HepG2 (cell line): Measurements from ENCODE around the gene SEMA3G. TPM values are rescaled to one million over a fixed set of nuclear protein-coding genes. Genes with fewer than 3 reads are reported as not detected.

Source experiments
- ATAC-seq: fragments of 200-7000 bp; cut with Tn5 transposase; 3 replicates; pipeline ENCODE4 v1.9.1; 2020; ENCODE audit warnings: mild to moderate bottlenecking, moderate library complexity
- BruUV-seq: library from RNA; stranded (reverse); fragments of 400-500 nt; replicated peaks from 2 replicates; lab custom pipeline; 2021; lab: Mats Ljungman, UMichigan
- CTCF ChIA-PET: fragments of 300-600 bp; formaldehyde crosslinking; extraction: SDS; loops from one replicate; lab custom pipeline; 2021; ENCODE audit warnings: low total read pairs, inconsistent platforms, low intra/inter-chr PET ratio; lab: Yijun Ruan, JAX
- POLR2A ChIA-PET: fragments of 350-600 bp; sonication (Branson Sonifier 250); formaldehyde crosslinking; loops from one replicate; lab custom pipeline; 2020; ENCODE audit warnings: antibody characterized with exemption, inconsistent platforms; lab: Yijun Ruan, JAX
- DNase-seq: peaks from one replicate; pipeline ENCODE4 v3.0.0-alpha.2; 2015; ENCODE audit warnings: low spot score
- FAIRE-seq: peaks from 3 replicates; lab custom pipeline; 2011; peaks lifted over from hg19 to GRCh38; lab: Jason Lieb, UNC
- H2AFZ ChIP-seq: one replicate; pipeline ENCODE4 v1.6.1; 2011; ENCODE audit warnings: low read length, inconsistent platforms
- H3K27ac ChIP-seq: fragments of 300-600 bp; 3 replicates; pipeline ENCODE4 v1.8.0; 2011; ENCODE audit warnings: mixed run types, mild to moderate bottlenecking, mixed read lengths, low read length, inconsistent platforms; ENCODE audit not compliant: insufficient read depth; ENCODE audit errors: extremely low read length
- H3K27me3 ChIP-seq, 2 experiments: fragments of 200-600 bp in 1 of 2; 2 replicates in 1 of 2; 3 replicates in 1 of 2; pipeline versions ENCODE4 v1.6.0 to v1.8.0; 2011; ENCODE audit warnings: low read length in 2 of 2, mild to moderate bottlenecking in 2 of 2, moderate library complexity in 2 of 2, inconsistent platforms in 1 of 2; ENCODE audit not compliant: insufficient read depth in 2 of 2, control insufficient read depth in 1 of 2
- H3K36me3 ChIP-seq, 2 experiments: fragments of 200-600 bp in 1 of 2; replicated peaks in 1 of 2; 2 replicates in 1 of 2; 3 replicates in 1 of 2; pipeline versions ENCODE4 v1.5.1 to v1.8.0; 2011; ENCODE audit warnings: low read length in 2 of 2, inconsistent platforms in 1 of 2; ENCODE audit not compliant: insufficient read depth in 2 of 2, control insufficient read depth in 1 of 2
- H3K4me1 ChIP-seq: 2 replicates; pipeline ENCODE4 v1.5.1; 2012; ENCODE audit warnings: low read length, inconsistent platforms; ENCODE audit not compliant: insufficient read depth
- H3K4me2 ChIP-seq: 2 replicates; pipeline ENCODE4 v1.6.0; 2011; ENCODE audit warnings: low read depth, low read length, inconsistent platforms
- H3K4me3 ChIP-seq, 3 experiments: fragments of 200-600 bp in 1 of 3; sonication (generic), shearing (Covaris generic) in 1 of 3; replicated peaks in 1 of 3; 2 replicates each; pipeline ENCODE4 v1.5.1; 2011 to 2016; ENCODE audit warnings: low read length in 3 of 3, inconsistent platforms in 2 of 3, low read depth in 2 of 3, mild to moderate bottlenecking in 2 of 3, control low read depth in 1 of 3, mixed read lengths in 1 of 3; ENCODE audit not compliant: insufficient read depth in 1 of 3
- H3K79me2 ChIP-seq: one replicate; pipeline ENCODE4 v1.6.1; 2011; ENCODE audit warnings: low read length, inconsistent platforms; ENCODE audit not compliant: insufficient read depth
- H3K9ac ChIP-seq: 2 replicates; pipeline ENCODE4 v1.6.0; 2011; ENCODE audit warnings: mild to moderate bottlenecking, low read depth, low read length, inconsistent platforms; ENCODE audit not compliant: insufficient read depth
- H3K9me3 ChIP-seq: 2 replicates; pipeline ENCODE4 v1.5.1; 2012; ENCODE audit warnings: mild to moderate bottlenecking, low read length
- H4K20me1 ChIP-seq: 2 replicates; pipeline ENCODE4 v1.6.0; 2011; ENCODE audit warnings: inconsistent platforms, mild to moderate bottlenecking, low read length, moderate library complexity; ENCODE audit not compliant: insufficient read depth
- ATF3 ChIP-seq: sonication (generic); formaldehyde crosslinking; IDR thresholded peaks from 2 replicates; pipeline ENCODE4 v1.4.0; 2020; ENCODE audit warnings: missing genetic modification reagents
- CHCHD3 ChIP-seq: sonication (generic); formaldehyde crosslinking; IDR thresholded peaks from 2 replicates; pipeline ENCODE4 v1.8.0; 2022; ENCODE audit warnings: mild to moderate bottlenecking, missing genetic modification reagents, moderate library complexity
- FOXP1 ChIP-seq, 2 experiments: fragments of 450-650 bp in 1 of 2; IDR thresholded peaks; 2 replicates each; pipeline ENCODE4 v1.6.1; 2017 to 2018; ENCODE audit warnings: antibody characterized with exemption in 1 of 2
- HCFC1 ChIP-seq: fragments of 150-350 bp; IDR thresholded peaks from 2 replicates; pipeline ENCODE4 v1.6.1; 2014; ENCODE audit warnings: low read depth, low read length
- HNF1A ChIP-seq, 2 experiments: sonication (generic) in 1 of 2; formaldehyde crosslinking in 1 of 2; IDR thresholded peaks; 2 replicates each; pipeline versions ENCODE4 v1.4.0 to v1.6.1; 2016 to 2020; ENCODE audit warnings: borderline replicate concordance in 1 of 2, low read depth in 1 of 2, mild to moderate bottlenecking in 1 of 2, missing genetic modification reagents in 1 of 2
- KDM2A ChIP-seq: sonication (generic); formaldehyde crosslinking; IDR thresholded peaks from 2 replicates; pipeline ENCODE4 v1.4.0; 2020; ENCODE audit warnings: low read depth, missing genetic modification reagents, borderline replicate concordance
- RAD21 ChIP-seq: fragments of 450-650 bp; formaldehyde crosslinking; IDR thresholded peaks from 2 replicates; pipeline ENCODE4 v1.5.0; 2020; ENCODE audit warnings: mild to moderate bottlenecking
- SRSF1 ChIP-seq: fragments of 200-400 bp; formaldehyde crosslinking; optimal IDR thresholded peaks from 2 replicates; pipeline ENCODE3; 2017; ENCODE audit warnings: mild to moderate bottlenecking, low read depth, low read length, moderate library complexity
- TCF7 ChIP-seq: sonication (generic); IDR thresholded peaks from 2 replicates; pipeline ENCODE4 v1.6.1; 2016; ENCODE audit warnings: antibody characterized with exemption, low read depth
- TFAP4 ChIP-seq: sonication (generic); IDR thresholded peaks from 2 replicates; pipeline ENCODE4 v1.6.1; 2016; ENCODE audit warnings: low read depth, borderline replicate concordance
- THAP7 ChIP-seq: sonication (generic); formaldehyde crosslinking; IDR thresholded peaks from 2 replicates; pipeline ENCODE4 v1.8.1; 2023; ENCODE audit warnings: mild to moderate bottlenecking, missing genetic modification reagents
- ZBTB26 ChIP-seq: IDR thresholded peaks from 2 replicates; pipeline ENCODE4 v1.6.1; 2016; ENCODE audit warnings: missing compliant biosample characterization, missing genetic modification reagents, borderline replicate concordance
- ZNF143 ChIP-seq: sonication (generic); formaldehyde crosslinking; IDR thresholded peaks from 2 replicates; pipeline ENCODE4 v1.4.0; 2020; ENCODE audit warnings: missing genetic modification reagents
- ZNF232 ChIP-seq: sonication (generic); formaldehyde crosslinking; IDR thresholded peaks from 2 replicates; pipeline ENCODE4 v1.4.0; 2020; ENCODE audit warnings: missing genetic modification reagents, borderline replicate concordance
- ZNF333 ChIP-seq: sonication (generic); formaldehyde crosslinking; IDR thresholded peaks from 2 replicates; pipeline ENCODE4 v1.4.0; 2020; ENCODE audit warnings: mild to moderate bottlenecking, missing genetic modification reagents, borderline replicate concordance
- ZNF367 ChIP-seq: sonication (generic); formaldehyde crosslinking; IDR thresholded peaks from 2 replicates; pipeline ENCODE4 v1.4.0; 2020; ENCODE audit warnings: missing genetic modification reagents, borderline replicate concordance
- ZNF432 ChIP-seq: sonication (generic); formaldehyde crosslinking; IDR thresholded peaks from 2 replicates; pipeline ENCODE4 v1.5.0; 2020; ENCODE audit warnings: missing genetic modification reagents, mild to moderate bottlenecking, borderline replicate concordance
- WGBS: methylation state at CpG from one replicate; pipeline ENCODE4 v1.1.6; 2017; ENCODE audit warnings: low lambda C conversion rate; 5-methylcytosine and 5-hydroxymethylcytosine counted together
- in situ Hi-C: cut with HindIII; loops from 2 replicates; pipeline ENCODE4 v1.10.0; 2017; ENCODE audit warnings: low pct_unique_long_range_greater_than_20kb; ENCODE audit not compliant: extremely low pct_ligation_motif_present
- intact Hi-C: fragments of 100-400 bp; cut with micrococcal nuclease; formaldehyde crosslinking; loops from one replicate; pipeline ENCODE4 v1.10.0; 2022; ENCODE audit not compliant: unreplicated experiment
- polyA plus RNA-seq, 8 experiments: library from polyadenylated mRNA; depleted of rRNA in 3 of 8; stranded (reverse) in 7 of 8; unstranded in 1 of 8; fragments of >200 nt; fragmentation: Illumina TruSeq in 4 of 8; extraction: Trizol in 4 of 8; gene quantifications; 2 replicates each; pipeline versions ENCODE4 v1.2.1 to v1.2.3, GENCODE V29; 2011 to 2016; ENCODE audit warnings: low read depth in 4 of 8, missing spikeins in 1 of 8, mixed read lengths in 1 of 8; ENCODE audit not compliant: insufficient read depth in 1 of 8
- total RNA-seq, 5 experiments: library from RNA; depleted of rRNA; stranded (reverse); fragments of >200 nt; fragmentation: Illumina TruSeq; extraction: Trizol; gene quantifications; 2 replicates each; pipeline ENCODE4 v1.2.3, GENCODE V29; 2016; ENCODE audit warnings: low read depth in 1 of 5

Gene SEMA3G
- total and polyA plus RNA-seq, 2 of the 13 experiments (the other 11 are each of a cell fraction or from before 2014, with no cell fraction given), result 6.1 to 8.3 TPM

- H3K27me3 ChIP-seq, result no peaks in the 10 kb centered on the region; a peak in 1 of 5 replicates
- ATAC-seq (no peak; the same call in 2 of the 3 replicates), FAIRE-seq (no peak), DNase-seq (no peak)
- H3K79me2 ChIP-seq, result peaks cover 20% of the 10 kb centered on the region
- 31% methylated on average over 5 of the region's 11 CpGs for WGBS
- H3K4me3 ChIP-seq, result peak overlapping the region; percentile 58 to 96 (median 92)
- intact Hi-C loops (no loop called here), in situ Hi-C loops (loop anchor here (10.0 kb wide), 1 partner anchor 230 kb away; the partner anchor contains the start of genes GNL3 and PBRM1)
- H4K20me1 ChIP-seq, result no peaks in the 10 kb centered on the region
- peak overlapping the region; percentile 64 for H3K9ac ChIP-seq
- H3K9me3 ChIP-seq, result no peaks in the 10 kb centered on the region
- peak overlapping the region; percentile 93 for H3K4me2 ChIP-seq
- TSS peak; percentile 52 for BruUV-seq
- peak overlapping the region; percentile 22 for H2AFZ ChIP-seq
- peaks cover 6 to 21% of the 10 kb centered on the region in 2 experiments; a peak in 4 of 5 replicates for H3K36me3 ChIP-seq
- ChIA-PET CTCF (no interaction called here), POLR2A (interaction anchor here (2.5 kb wide), 1 partner anchor 10 kb away, joined by 11 read pairs; the partner anchor contains the start of gene SEMA3G)
- peaks cover 70% of the 10 kb centered on the region for H3K4me1 ChIP-seq
- peak overlapping the region; percentile 60 for H3K27ac ChIP-seq
- TF ChIP-seq ZNF232 (CRISPR knock-in tag), result no peak
- TF ChIP-seq TFAP4, result no peak
- TF ChIP-seq SRSF1, result peak; percentile 64
- no peak for TF ChIP-seq RAD21
- TF ChIP-seq CHCHD3 (CRISPR knock-in tag), result 0 out of 2 replicates have a peak, but pooled peaks have one; percentile 16
- TF ChIP-seq HCFC1, result no peak
- peak; percentile 20; the same call in 1 of the 2 replicates for TF ChIP-seq ZNF333 (CRISPR knock-in tag)
- TF ChIP-seq ATF3 (CRISPR knock-in tag), result no peak
- no peak for TF ChIP-seq ZNF432
- no peak for TF ChIP-seq TCF7
- TF ChIP-seq ZBTB26, result 0 out of 2 replicates have a peak, but pooled peaks have one; percentile 11
- no peak for TF ChIP-seq ZNF143 (CRISPR knock-in tag)
- no peak for TF ChIP-seq HNF1A (IDR thresholded peaks at IDR 0.05; ENCODE audit: low read depth)
- no peak for TF ChIP-seq HNF1A (CRISPR knock-in tag; IDR thresholded peaks at IDR 0.05; ENCODE audit: borderline replicate concordance)
- TF ChIP-seq FOXP1 (IDR thresholded peaks at IDR 0.05), result no peak
- no peak for TF ChIP-seq FOXP1 (CRISPR knock-in tag; IDR thresholded peaks at IDR 0.05)
- no peak for TF ChIP-seq ZNF367
- 0 out of 2 replicates have a peak, but pooled peaks have one; percentile 2 for TF ChIP-seq KDM2A (CRISPR knock-in tag)
- 0 out of 2 replicates have a peak, but pooled peaks have one; percentile 9 for TF ChIP-seq THAP7 (CRISPR knock-in tag)
Measured at GRCh38 chr3:52454938-52455282, 10.0 kb upstream of the SEMA3G start.
